ENCODE measurements around the gene RPN1.
"Not testable (repeated sequence)": the region's sequence is repeated elsewhere in the genome, so short reads cannot be mapped to it uniquely, and the experiment has no call there.

The RPN1 gene

DNA sequence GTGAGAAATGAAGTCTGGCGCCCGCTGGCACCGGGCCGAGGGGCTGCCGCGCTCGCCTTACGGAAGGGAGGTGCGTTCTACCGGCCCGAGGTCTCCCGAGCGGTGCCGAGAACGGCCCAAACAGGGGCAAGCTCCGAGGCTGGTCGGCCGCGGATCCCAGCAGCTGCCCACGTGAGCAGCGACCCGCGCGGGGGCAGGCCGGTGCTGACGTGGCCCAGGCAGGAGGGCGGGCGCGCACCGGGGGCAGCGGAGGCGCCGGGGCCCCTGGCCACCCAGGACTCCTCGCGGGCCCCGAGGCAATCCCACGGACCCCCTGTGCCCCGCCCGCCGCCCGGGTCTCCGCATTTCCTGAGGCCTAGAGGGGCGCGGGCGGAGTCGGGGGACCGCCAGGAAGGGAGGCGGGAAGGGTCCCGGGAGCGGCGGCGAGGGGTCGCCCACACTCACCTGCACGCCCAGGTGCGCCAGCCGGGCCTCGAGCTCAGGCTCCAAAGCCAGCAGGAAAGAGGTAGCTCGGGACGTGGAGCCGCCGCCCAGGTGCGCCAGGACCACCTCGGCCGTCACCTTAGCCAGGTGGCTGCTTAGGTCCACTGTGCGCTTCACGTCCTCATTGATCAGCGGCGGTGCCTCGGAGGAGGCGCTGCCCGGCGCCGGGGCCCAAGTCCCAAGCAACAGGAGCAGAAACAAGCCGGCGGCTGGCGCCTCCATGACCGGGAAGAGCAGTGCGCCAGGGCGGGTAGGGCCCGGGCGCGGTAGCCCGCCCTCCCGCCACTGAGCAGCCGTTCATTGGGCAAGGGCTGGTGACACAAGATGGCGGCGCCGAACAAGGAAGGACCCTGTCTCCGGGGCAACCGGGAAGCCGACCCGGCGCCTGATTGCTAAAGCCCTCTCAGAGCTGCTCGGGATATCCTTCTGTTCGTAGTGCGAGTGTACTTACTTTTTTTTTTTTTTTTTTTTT, at the start of gene RPN1:
Gene RPN1 (minus strand): TSS at position 723 of the 955 bp plus-strand sequence. CDS start 18 bp downstream, at position 705.
- DNase-seq = peak; percentile 97

DNA sequence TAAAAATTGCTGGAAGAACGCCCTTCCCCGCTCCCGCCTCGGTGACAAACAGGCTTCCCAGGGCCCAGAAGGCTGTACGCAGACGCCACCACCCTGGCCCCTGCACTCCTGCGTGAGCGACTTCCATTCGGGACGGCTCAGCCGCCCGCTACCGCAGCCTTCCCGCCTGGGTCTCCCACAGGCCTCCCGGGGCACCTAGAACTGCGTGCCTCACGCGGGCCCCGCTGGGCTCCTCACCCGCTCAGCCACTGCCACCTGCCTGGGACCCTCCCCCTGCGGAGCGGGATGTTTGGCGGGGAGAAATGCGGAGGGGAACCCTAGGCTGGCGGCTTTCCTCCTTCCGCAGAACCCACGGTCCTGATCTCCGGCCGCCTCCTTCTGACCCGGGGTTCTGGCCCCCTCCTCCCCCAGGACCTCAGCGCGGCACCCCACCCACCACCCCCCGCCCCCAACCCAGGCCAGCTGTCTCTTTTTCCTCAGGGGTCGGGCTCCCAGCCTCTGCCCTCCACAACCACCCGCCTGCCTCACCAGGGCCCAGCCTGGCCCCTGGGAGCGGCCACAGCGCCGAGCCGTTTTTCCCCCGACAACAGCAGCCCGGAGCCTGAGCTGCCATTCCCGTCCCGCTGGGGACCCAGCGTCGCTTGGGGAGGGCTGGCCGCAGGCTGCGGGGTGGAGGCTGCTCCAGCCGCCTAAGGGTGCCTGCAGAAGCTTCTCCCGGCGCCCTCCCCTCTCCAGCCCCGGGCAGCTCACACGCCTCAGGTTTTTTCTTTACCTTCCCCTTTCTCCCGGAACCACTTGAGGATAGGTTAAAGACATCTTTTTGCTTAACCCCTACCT, 47.8 kb upstream of the RPN1 start:
- DNase-seq = no peak

- DNase-seq = no peak
Observed at GRCh38 chr3:128697341-128697740, 46.7 kb upstream of the RPN1 start.

DNA sequence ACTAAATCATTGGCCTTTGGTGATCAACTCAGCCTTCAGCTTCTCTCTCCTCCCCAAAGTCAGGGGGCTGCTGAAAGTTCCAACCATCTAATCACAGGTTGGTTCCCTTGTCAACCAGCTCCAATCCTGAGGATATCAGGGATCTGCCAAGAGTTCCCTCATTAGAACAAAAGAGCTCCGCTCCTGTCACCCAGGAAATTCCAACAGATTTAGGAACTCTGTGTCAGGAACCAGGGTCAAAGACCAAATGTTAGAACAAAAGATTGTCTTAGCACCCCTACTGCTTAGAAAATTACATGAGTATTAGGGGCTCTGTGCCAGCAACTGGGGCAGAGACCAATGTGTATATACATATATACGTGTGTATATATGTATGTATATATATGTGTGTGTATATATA, 43.1 kb upstream of the RPN1 start:
- DNase-seq = no peak

DNA sequence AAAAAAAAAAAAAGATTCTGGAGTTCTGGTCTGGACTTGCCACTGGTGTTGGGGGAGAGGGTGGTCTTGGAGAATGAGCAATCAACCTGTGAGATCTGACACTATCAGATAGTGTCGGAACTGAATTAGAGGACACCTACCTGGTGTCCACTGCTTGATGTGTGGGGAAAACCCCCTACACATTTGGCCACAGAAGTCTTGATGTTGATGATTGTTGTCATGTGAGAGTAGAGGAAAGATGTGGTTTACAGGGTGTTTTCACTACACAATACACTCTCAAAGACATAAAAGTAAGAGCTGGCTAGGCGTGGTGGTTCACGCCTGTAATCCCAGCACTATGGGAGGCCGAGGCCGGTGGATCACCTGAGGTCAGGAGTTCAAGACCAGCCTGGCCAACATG, 38.4 kb upstream of the RPN1 start:
- DNase-seq = no peak

DNA sequence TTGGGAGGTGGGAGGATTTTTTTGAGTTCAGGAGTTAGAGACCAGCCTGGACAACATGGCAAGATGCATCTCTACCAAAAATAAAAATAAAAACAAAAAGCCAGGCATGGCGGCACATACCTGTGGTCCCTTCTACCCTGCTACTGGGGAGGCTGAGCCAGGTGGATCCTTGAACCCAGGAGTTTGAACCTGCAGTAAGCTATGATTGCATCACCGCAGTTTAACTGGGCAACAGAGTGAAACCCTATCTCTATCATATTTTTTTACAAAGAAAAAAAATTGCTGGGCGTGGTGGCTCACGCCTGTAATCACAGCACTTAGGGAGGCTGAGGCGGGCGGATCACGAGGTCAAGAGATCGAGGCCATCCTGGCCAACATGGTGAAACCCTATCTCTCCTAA, 35.8 kb upstream of the RPN1 start:
- no peak for DNase-seq

- no peak for DNase-seq
Observed at GRCh38 chr3:128684986-128685726, 34.5 kb upstream of the RPN1 start.

DNA sequence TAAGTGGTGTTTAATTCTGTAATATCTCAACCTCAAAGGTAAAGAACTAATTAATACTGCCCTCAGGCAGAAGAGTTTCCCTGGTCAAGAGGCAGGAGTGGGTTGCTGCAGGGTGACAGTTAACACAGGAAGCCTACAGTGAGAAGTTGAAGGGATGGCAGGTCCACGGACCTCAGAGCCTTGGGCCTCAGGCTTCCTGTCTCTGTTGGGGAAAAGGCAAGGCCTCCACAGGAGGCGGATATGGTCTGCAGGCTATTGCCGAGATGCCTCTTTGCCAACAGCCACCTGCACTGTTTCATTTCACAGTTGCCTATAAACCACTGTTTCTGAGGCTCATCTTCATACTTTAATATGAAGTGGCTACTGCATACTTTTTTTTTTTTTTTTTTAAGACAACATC, 33.3 kb upstream of the RPN1 start:
- DNase-seq = no peak

- no peak for DNase-seq
Observed at GRCh38 chr3:128681369-128681829, 30.8 kb upstream of the RPN1 start.

- peak; percentile 99 for DNase-seq
Observed at GRCh38 chr3:128680603-128681368, 30.2 kb upstream of the RPN1 start.

GRCh38 chr3:128679338-128679737, 28.7 kb upstream of the RPN1 start:
- no peak for DNase-seq

- DNase-seq = not testable (repeated sequence)
Observed at GRCh38 chr3:128675802-128676201, 25.2 kb upstream of the RPN1 start.

- no peak for DNase-seq
Observed at GRCh38 chr3:128674161-128674784, 23.7 kb upstream of the RPN1 start.

GRCh38 chr3:128667641-128668040, 17.0 kb upstream of the RPN1 start:
- no peak for DNase-seq

DNA sequence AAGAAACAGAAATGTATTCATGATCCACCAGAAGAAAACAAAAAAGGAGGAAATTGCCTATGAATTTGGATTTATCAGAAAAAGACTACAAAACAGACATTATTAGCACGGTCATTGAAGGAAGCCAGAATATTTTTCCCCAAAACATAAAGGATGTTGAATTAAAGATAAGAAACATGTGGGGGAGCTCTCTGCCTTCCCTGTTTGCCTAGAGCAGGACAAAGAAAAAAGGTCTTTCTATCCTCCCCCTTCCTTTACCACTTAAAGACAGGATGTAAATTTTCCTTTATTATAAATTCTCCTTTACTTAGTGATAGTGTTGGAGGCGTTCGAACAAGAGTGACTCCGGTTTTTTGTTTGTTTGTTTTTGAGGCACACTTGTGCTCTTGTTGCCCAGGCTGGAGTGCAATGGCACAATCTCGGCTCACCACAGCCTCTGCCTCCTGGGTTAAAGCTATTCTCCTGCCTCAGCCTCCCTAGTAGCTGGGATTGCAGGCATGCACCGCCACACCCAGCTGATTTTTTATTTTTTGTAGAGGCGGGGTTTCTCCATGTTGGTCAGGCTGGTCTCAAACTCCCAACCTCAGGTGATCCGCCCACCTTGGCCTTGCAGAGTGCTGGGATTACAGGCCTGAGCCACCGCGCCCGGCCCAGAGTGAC, 14.9 kb upstream of the RPN1 start:
- no peak for DNase-seq

DNA sequence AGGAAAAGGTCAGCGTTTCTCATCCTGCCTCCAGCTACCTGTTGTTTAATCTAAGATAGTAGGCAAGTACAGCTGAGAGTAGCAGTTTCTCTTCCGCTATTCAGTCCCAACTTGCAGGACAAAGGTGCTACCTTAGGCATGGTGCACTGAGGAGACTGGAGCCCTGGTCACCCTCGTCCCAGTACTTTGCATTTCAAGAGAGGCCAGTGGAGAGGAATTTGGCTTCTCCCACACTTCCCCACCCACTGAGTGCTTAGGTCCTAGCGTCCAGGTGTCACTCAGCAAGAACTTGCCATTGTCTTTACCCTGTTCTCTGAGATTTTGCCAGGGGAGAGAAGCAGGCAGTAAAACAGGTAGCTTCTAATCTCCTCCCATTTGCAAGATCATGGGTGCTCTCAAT, 12.5 kb upstream of the RPN1 start:
- no peak for DNase-seq

DNA sequence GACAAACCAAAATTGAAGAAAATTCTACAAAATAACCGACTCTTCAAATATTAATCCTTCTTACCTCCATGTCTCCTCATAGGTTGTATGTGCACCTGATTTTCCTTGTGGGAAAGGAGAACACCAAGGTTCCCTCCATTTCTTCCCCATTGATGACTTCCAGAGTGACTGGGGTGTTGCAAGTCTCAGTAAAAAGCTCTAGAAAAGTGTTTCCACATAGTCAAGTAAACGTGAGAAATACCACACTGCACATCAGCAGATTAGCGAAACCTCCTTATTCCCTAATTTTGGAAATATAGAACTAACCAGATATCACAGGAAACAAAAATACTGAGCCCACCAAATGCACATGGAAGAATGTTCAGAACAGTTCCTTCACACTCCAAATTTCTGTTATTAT, 4.9 kb upstream of the RPN1 start:
- DNase-seq = no peak

GRCh38 chr3:128653993-128654805, 3.6 kb upstream of the RPN1 start:
- DNase-seq = not testable (repeated sequence)

DNA sequence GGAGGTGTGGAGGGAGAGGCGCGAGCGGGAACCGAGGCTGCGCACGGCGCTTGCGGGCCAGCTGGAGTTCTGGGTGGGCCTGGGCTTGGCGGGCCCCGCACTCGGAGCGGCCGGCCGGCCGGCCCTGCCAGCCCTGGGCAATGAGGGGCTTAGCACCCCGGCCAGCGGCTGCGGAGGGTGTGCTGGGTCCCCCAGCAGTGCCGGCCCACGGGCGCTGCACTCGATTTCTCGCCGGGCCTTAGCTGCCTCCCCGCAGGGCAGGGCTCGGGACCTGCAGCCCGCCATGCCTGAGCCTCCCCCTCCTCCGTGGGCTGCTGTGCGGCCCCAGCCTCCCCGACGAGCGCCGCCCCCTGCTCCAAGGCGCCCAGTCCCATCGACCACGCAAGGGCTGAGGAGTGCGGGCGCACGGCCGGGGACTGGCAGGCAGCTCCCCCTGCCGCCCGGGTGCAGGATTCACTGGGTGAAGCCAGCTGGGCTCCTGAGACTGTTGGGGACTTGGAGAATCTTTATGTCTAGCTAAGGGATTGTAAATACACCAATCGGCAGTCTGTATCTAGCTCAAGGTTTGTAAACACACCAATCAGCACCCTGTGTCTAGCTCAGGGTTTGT, 2.9 kb upstream of the RPN1 start:
- not testable (repeated sequence) for DNase-seq
